ENCODE results near the gene PPP1R13B.
A peak's percentile ranks its signal among the peaks of the same experiment; 100 is the strongest.

Gene PPP1R13B

DNA sequence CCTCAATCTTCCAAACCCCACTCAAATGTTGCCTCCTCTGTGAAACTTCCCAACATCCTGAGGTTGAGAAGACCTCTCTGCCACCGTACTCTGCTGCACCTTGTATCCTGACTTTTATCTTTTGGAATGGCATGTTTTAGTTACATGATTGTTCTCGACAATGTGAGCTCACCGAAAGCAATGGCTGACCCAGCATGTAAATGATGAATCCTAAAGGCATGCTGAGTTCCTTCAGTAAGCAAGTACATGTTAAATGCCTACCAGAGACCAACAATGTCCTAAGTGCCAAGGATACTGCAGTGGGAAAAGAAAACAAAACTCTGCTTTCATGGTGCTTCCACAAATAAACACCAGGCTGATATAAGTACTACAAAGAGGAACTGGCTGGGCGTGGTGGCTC, 13.7 kb downstream of the PPP1R13B start:
- Histone ChIP-seq H3K27ac (no peak overlapping the region), H3K27me3 (no peaks in the 10 kb centered on the region), H3K9me3 (no peaks in the 10 kb centered on the region), H3K36me3 (no peaks in the 10 kb centered on the region), H3K4me1 (peaks cover 0 to 1% (median under 1%) of the 10 kb centered on the region in 4 donors), H3K4me3 (no peak overlapping the region)
- intact Hi-C loops (cut with DNase I; ENCODE audit: low total_unique reads), result no loop called here
- no peak for DNase-seq
- no peak for TF ChIP-seq CTCF (IDR thresholded peaks at IDR 0.05)

GRCh38 chr14:103832046-103832445, 15.3 kb downstream of the PPP1R13B start:
- intact Hi-C loops (cut with DNase I; ENCODE audit: low total_unique reads), result no loop called here
- TF ChIP-seq CTCF (IDR thresholded peaks at IDR 0.05), result no peak
- no peak for DNase-seq

GRCh38 chr14:103830511-103831270, 16.7 kb downstream of the PPP1R13B start:
- H3K4me1 ChIP-seq, result peaks cover 0 to 9% (median 5%) of the 10 kb centered on the region in 4 donors
- DNase-seq, result no peak
- TF ChIP-seq CTCF (IDR thresholded peaks at IDR 0.05), result no peak
- no peak overlapping the region for H3K27ac ChIP-seq
- no peaks in the 10 kb centered on the region for H3K36me3 ChIP-seq
- intact Hi-C loops (cut with DNase I; ENCODE audit: low total_unique reads), result no loop called here
- no peaks in the 10 kb centered on the region for H3K27me3 ChIP-seq
- H3K9me3 ChIP-seq, result no peaks in the 10 kb centered on the region
- no peak overlapping the region for H3K4me3 ChIP-seq

More at GRCh38 chr14:103832046-103832445, 15.3 kb downstream of the PPP1R13B start:
- no peaks in the 10 kb centered on the region for H3K36me3 ChIP-seq
- no peaks in the 10 kb centered on the region for H3K9me3 ChIP-seq
- H3K27me3 ChIP-seq, result no peaks in the 10 kb centered on the region
- peaks cover 0 to 9% (median 5%) of the 10 kb centered on the region in 4 donors for H3K4me1 ChIP-seq
- H3K4me3 ChIP-seq, result no peak overlapping the region
- H3K27ac ChIP-seq, result no peak overlapping the region

DNA sequence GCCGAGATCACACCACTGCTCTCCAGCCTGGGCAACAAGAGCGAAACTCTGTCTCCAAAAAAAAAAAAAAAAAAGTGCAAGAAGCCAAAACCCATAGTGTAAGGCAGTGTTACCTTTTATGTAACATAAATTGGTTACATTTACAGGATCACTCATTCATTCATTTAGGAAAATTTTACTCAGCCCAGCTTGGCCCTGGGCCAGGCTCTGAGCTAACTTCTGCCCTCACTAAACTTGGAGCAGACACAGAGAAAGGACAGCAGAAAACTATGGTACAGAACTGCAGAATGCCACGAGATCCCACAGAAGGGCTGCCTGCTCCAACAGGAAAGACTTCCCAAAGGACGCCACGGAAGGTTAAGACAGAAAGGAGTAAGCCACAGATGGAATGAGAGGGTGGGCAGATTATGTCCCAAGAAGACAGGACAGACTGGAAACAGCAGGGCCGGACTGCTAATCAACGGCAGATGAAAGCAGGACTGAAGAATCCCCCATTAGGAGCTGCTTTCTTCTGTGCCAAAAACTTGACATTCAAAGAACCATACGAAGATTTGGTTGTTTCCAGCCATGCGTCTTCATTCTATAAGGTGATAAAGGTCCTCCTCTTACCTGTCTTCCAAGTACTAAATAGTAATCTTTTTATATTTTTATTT, 18.9 kb downstream of the PPP1R13B start:
- no peaks in the 10 kb centered on the region for H3K36me3 ChIP-seq
- H3K4me3 ChIP-seq, result no peak overlapping the region
- no peak overlapping the region for H3K27ac ChIP-seq
- TF ChIP-seq CTCF (IDR thresholded peaks at IDR 0.05), result no peak
- peaks cover 0 to 9% (median 5%) of the 10 kb centered on the region in 4 donors for H3K4me1 ChIP-seq
- H3K9me3 ChIP-seq, result no peaks in the 10 kb centered on the region
- intact Hi-C loops (cut with DNase I; ENCODE audit: low total_unique reads), result no loop called here
- no peaks in the 10 kb centered on the region for H3K27me3 ChIP-seq
- peak in 1 of 2 donors; percentile 22 for DNase-seq

GRCh38 chr14:103825101-103825500, 22.3 kb downstream of the PPP1R13B start:
- no peak for TF ChIP-seq CTCF (IDR thresholded peaks at IDR 0.05)
- DNase-seq, result no peak
- H3K9me3 ChIP-seq, result no peaks in the 10 kb centered on the region
- no peak overlapping the region for H3K27ac ChIP-seq
- H3K4me1 ChIP-seq, result peaks cover 0 to 16% (median 6%) of the 10 kb centered on the region in 4 donors
- H3K4me3 ChIP-seq, result no peak overlapping the region
- no peaks in the 10 kb centered on the region for H3K27me3 ChIP-seq
- no peaks in the 10 kb centered on the region for H3K36me3 ChIP-seq
- intact Hi-C loops (cut with DNase I; ENCODE audit: low total_unique reads), result no loop called here

Measured in tibial artery (tissue), 4 donors.